Mesendoderm (in vitro differentiated cells): ENCODE measurements around the gene FUT2.
"Not testable (repeated sequence)": the region's sequence is repeated elsewhere in the genome, so short reads cannot be mapped to it uniquely, and the experiment has no call there.

Experiments
- DNase-seq: peaks from one replicate; pipeline ENCODE4 v3.0.0; 2013
- H2AK5ac ChIP-seq: 2 replicates; pipeline ENCODE4 v1.6.1; 2013; ENCODE audit warnings: low read length, inconsistent platforms
- H2BK120ac ChIP-seq: 2 replicates; pipeline ENCODE4 v1.6.1; 2013; ENCODE audit warnings: low read depth, mild to moderate bottlenecking, low read length, moderate library complexity, mixed read lengths
- H2BK15ac ChIP-seq: replicated peaks from 2 replicates; pipeline ENCODE4 v1.6.1; 2013; ENCODE audit warnings: low read depth, mild to moderate bottlenecking, moderate library complexity
- H2BK5ac ChIP-seq: 2 replicates; pipeline ENCODE4 v1.6.1; 2013; ENCODE audit warnings: low read length, inconsistent platforms
- H3K18ac ChIP-seq: 2 replicates; pipeline ENCODE4 v1.6.1; 2013; ENCODE audit warnings: mild to moderate bottlenecking, low read length, mixed read lengths
- H3K23ac ChIP-seq: one replicate; pipeline ENCODE4 v1.6.1; 2013; ENCODE audit warnings: low read length
- H3K27ac ChIP-seq: 2 replicates; pipeline ENCODE4 v1.5.1; 2013; ENCODE audit warnings: low read depth, mild to moderate bottlenecking, inconsistent platforms, low read length, moderate library complexity
- H3K27me3 ChIP-seq: 2 replicates; pipeline ENCODE4 v1.6.1; 2013; ENCODE audit warnings: low read length, control low read depth, mild to moderate bottlenecking, inconsistent platforms; ENCODE audit not compliant: insufficient read depth, poor library complexity
- H3K36me3 ChIP-seq: 2 replicates; pipeline ENCODE4 v1.6.1; 2013; ENCODE audit warnings: low read length, inconsistent platforms; ENCODE audit not compliant: control insufficient read depth, insufficient read depth
- H3K4ac ChIP-seq: one replicate; pipeline ENCODE4 v1.6.1; 2013; ENCODE audit warnings: low read depth, mild to moderate bottlenecking, low read length, moderate library complexity
- H3K4me1 ChIP-seq: 2 replicates; pipeline ENCODE4 v1.6.1; 2013; ENCODE audit warnings: low read depth, low read length, inconsistent platforms; ENCODE audit not compliant: control insufficient read depth
- H3K4me2 ChIP-seq: 2 replicates; pipeline ENCODE4 v1.6.1; 2013; ENCODE audit warnings: low read length
- H3K4me3 ChIP-seq: 2 replicates; pipeline ENCODE4 v1.5.1; 2013; ENCODE audit warnings: mild to moderate bottlenecking, low read length
- H3K56ac ChIP-seq: one replicate; pipeline ENCODE4 v1.6.1; 2013; ENCODE audit warnings: low read length
- H3K79me1 ChIP-seq: 2 replicates; pipeline ENCODE4 v1.6.1; 2013; ENCODE audit warnings: low read length, inconsistent platforms
- H3K79me2 ChIP-seq: 2 replicates; pipeline ENCODE4 v1.6.1; 2013; ENCODE audit warnings: mild to moderate bottlenecking, low read length; ENCODE audit not compliant: control insufficient read depth, insufficient read depth
- H3K9ac ChIP-seq: 2 replicates; pipeline ENCODE4 v1.6.1; 2013; ENCODE audit warnings: low read length, inconsistent platforms
- H4K5ac ChIP-seq: one replicate; pipeline ENCODE4 v1.6.1; 2013; ENCODE audit warnings: low read length
- H4K8ac ChIP-seq: one replicate; pipeline ENCODE4 v1.6.1; 2013; ENCODE audit warnings: low read depth, mild to moderate bottlenecking, control low read depth, low read length, moderate library complexity
- WGBS: extraction: QIAGEN DNeasy Blood & Tissue Kit; methylation state at CpG from one replicate; pipeline ENCODE4 v1.1.7; 2013; ENCODE audit warnings: low lambda C conversion rate, missing lambda C conversion rate; ENCODE audit not compliant: insufficient coverage; ENCODE audit errors: extremely low coverage; 5-methylcytosine and 5-hydroxymethylcytosine counted together

Gene FUT2

GRCh38 chr19:48651683-48652048 is 44.1 kb upstream of the FUT2 start:
- Histone ChIP-seq H3K27me3 (no peaks in the 10 kb centered on the region), H3K4me3 (no peak overlapping the region), H3K79me2 (no peaks in the 10 kb centered on the region), H3K27ac (no peak overlapping the region), H3K9ac (no peak overlapping the region), H2BK15ac (no peak overlapping the region), H3K56ac (no peak overlapping the region), H3K4ac (no peak overlapping the region), H3K4me2 (no peak overlapping the region), H2BK5ac (no peak overlapping the region), H3K23ac (no peak overlapping the region), H3K4me1 (no peaks in the 10 kb centered on the region), H3K36me3 (no peaks in the 10 kb centered on the region), H3K79me1 (no peaks in the 10 kb centered on the region), H2BK120ac (no peak overlapping the region), H4K8ac (no peak overlapping the region), H4K5ac (no peak overlapping the region), H3K18ac (no peak overlapping the region), H2AK5ac (no peak overlapping the region)
- no CpG with 5 or more reads among the region's 5 CpGs for WGBS
- no peak for DNase-seq

GRCh38 chr19:48654299-48655059 is 41.3 kb upstream of the FUT2 start:
- no peaks in the 10 kb centered on the region for H3K79me1 ChIP-seq
- H2AK5ac ChIP-seq: no peak overlapping the region
- H3K23ac ChIP-seq: no peak overlapping the region
- H3K36me3 ChIP-seq: no peaks in the 10 kb centered on the region
- no peak overlapping the region for H3K9ac ChIP-seq
- no peak overlapping the region for H3K18ac ChIP-seq
- no peak overlapping the region for H4K5ac ChIP-seq
- H3K4me2 ChIP-seq: no peak overlapping the region
- no peak for DNase-seq
- H3K27me3 ChIP-seq: no peaks in the 10 kb centered on the region
- H3K27ac ChIP-seq: no peak overlapping the region
- H3K4ac ChIP-seq: no peak overlapping the region
- no peak overlapping the region for H3K56ac ChIP-seq
- WGBS: no CpG with 5 or more reads among the region's 11 CpGs
- no peak overlapping the region for H2BK5ac ChIP-seq
- H3K4me3 ChIP-seq: no peak overlapping the region
- peaks cover 5% of the 10 kb centered on the region for H3K4me1 ChIP-seq
- no peak overlapping the region for H2BK120ac ChIP-seq
- H4K8ac ChIP-seq: no peak overlapping the region
- H3K79me2 ChIP-seq: no peaks in the 10 kb centered on the region
- no peak overlapping the region for H2BK15ac ChIP-seq

DNA sequence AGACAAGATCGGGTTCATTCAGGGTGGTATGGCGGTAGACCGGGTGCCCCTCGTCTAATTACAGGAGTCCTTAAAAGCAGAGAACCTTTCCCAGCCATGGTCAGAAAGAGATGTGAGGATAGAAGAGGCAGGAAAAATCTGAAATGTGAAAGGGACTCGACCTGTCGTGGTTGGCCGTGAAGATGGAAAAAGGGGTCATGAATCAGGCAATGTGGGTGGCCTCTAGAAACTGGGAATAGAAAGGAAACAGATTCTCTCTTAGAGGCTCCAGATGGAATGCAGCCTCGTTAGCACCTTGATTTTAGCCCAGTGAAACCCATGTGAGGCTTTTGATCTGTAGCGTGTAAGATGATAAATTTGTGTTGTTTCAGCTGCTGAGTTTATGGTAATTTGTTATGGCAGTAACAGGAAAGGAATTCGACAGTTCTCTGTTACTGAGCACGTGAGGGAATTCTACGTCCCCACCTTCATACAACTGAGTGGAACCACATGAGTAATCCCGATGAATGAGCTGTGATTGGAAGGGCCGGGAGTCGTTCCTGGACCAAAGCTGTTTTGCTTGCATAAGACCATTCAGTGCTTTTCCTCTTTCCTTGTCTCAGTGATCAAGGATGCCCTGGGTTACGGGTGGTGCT is 38.8 kb upstream of the FUT2 start:
- no peak overlapping the region for H3K9ac ChIP-seq
- H3K79me2 ChIP-seq: no peaks in the 10 kb centered on the region
- H4K5ac ChIP-seq: no peak overlapping the region
- no peak overlapping the region for H2BK5ac ChIP-seq
- H3K4me2 ChIP-seq: no peak overlapping the region
- H2BK15ac ChIP-seq: no peak overlapping the region
- peak; percentile 87 for DNase-seq
- no peak overlapping the region for H2AK5ac ChIP-seq
- WGBS: no CpG with 5 or more reads among the region's 16 CpGs
- H2BK120ac ChIP-seq: no peak overlapping the region
- no peak overlapping the region for H3K4me3 ChIP-seq
- no peak overlapping the region for H3K4ac ChIP-seq
- peaks cover 5% of the 10 kb centered on the region for H3K4me1 ChIP-seq
- no peaks in the 10 kb centered on the region for H3K79me1 ChIP-seq
- H3K36me3 ChIP-seq: no peaks in the 10 kb centered on the region
- peak overlapping the region; percentile 47 for H3K56ac ChIP-seq
- H4K8ac ChIP-seq: no peak overlapping the region
- no peak overlapping the region for H3K23ac ChIP-seq
- H3K18ac ChIP-seq: no peak overlapping the region
- no peaks in the 10 kb centered on the region for H3K27me3 ChIP-seq
- H3K27ac ChIP-seq: no peak overlapping the region

GRCh38 chr19:48657828-48658227 is 37.9 kb upstream of the FUT2 start:
- H4K8ac ChIP-seq, H3K79me2 ChIP-seq, H3K18ac ChIP-seq, H3K4me2 ChIP-seq, H4K5ac ChIP-seq, H3K27me3 ChIP-seq, H3K4me3 ChIP-seq, H3K56ac ChIP-seq, H3K4me1 ChIP-seq, H2BK5ac ChIP-seq, H2BK120ac ChIP-seq, H2BK15ac ChIP-seq, DNase-seq, H3K9ac ChIP-seq, H3K79me1 ChIP-seq, H3K27ac ChIP-seq, H3K36me3 ChIP-seq, H2AK5ac ChIP-seq, H3K23ac ChIP-seq, H3K4ac ChIP-seq: not testable (repeated sequence)
- WGBS: no CpG with 5 or more reads among the region's 5 CpGs

GRCh38 chr19:48658483-48658882 is 37.3 kb upstream of the FUT2 start:
- no CpG with 5 or more reads among the region's 6 CpGs for WGBS
- Histone ChIP-seq H4K8ac (no peak overlapping the region), H3K27me3 (no peaks in the 10 kb centered on the region), H3K79me2 (no peaks in the 10 kb centered on the region), H2BK15ac (no peak overlapping the region), H3K56ac (no peak overlapping the region), H3K4ac (no peak overlapping the region), H3K9ac (no peak overlapping the region), H3K4me3 (no peak overlapping the region), H3K4me2 (no peak overlapping the region), H2BK5ac (no peak overlapping the region), H2BK120ac (no peak overlapping the region), H3K18ac (no peak overlapping the region), H3K27ac (no peak overlapping the region), H3K4me1 (peaks cover 5% of the 10 kb centered on the region), H3K79me1 (no peaks in the 10 kb centered on the region), H4K5ac (no peak overlapping the region), H3K36me3 (no peaks in the 10 kb centered on the region), H2AK5ac (no peak overlapping the region), H3K23ac (no peak overlapping the region)
- no peak for DNase-seq
